Endothelial cell of umbilical vein (primary cell): ENCODE data around the gene ZHX3. TPM values are rescaled to one million over a fixed set of nuclear protein-coding genes. Genes with fewer than 3 reads are reported as not detected.
A peak's percentile ranks its signal among the peaks of the same experiment; 100 is the strongest.

Experiments used
- BruUV-seq: library from RNA; stranded (reverse); fragments of 400-500 nt; replicated peaks from 2 replicates; lab custom pipeline; 2021; lab: Mats Ljungman, UMichigan
- CTCF ChIA-PET: fragments of 300-600, 350-600 bp; sonication (Branson Sonifier 250); formaldehyde crosslinking; loops from one replicate; lab custom pipeline; 2021; ENCODE audit warnings: antibody characterized with exemption, inconsistent platforms; lab: Charles Lee
- POLR2A ChIA-PET: fragments of 300-600, 350-600 bp; sonication (Branson Sonifier 250); formaldehyde crosslinking; loops from one replicate; lab custom pipeline; 2021; ENCODE audit warnings: antibody characterized with exemption, inconsistent platforms; lab: Charles Lee
- DNase-seq: peaks from one replicate; pipeline ENCODE4 v3.0.0-alpha.2; 2011; ENCODE audit warnings: low read depth, low spot score
- FAIRE-seq: peaks from 2 replicates; lab custom pipeline; 2011; peaks lifted over from hg19 to GRCh38; lab: Jason Lieb, UNC
- H2AFZ ChIP-seq: 2 replicates; pipeline ENCODE4 v1.6.0; 2012; ENCODE audit warnings: low read depth, low read length, control low read depth, inconsistent platforms
- H3K27ac ChIP-seq: 2 replicates; pipeline ENCODE4 v1.5.1; 2011; ENCODE audit warnings: low read depth, mild to moderate bottlenecking, control low read depth, low read length, moderate library complexity; ENCODE audit not compliant: insufficient read depth
- H3K27me3 ChIP-seq, 2 experiments: 2 replicates each; pipeline versions ENCODE4 v1.6.0 to v1.6.1; 2011; ENCODE audit warnings: low read length in 2 of 2, mixed read lengths in 1 of 2; ENCODE audit not compliant: control insufficient read depth in 2 of 2, insufficient read depth in 2 of 2
- H3K36me3 ChIP-seq, 2 experiments: 2 replicates in 1 of 2; 3 replicates in 1 of 2; pipeline ENCODE4 v1.5.1; 2011; ENCODE audit warnings: low read length in 2 of 2, mild to moderate bottlenecking in 1 of 2, moderate library complexity in 1 of 2; ENCODE audit not compliant: control insufficient read depth in 2 of 2, insufficient read depth in 2 of 2; ENCODE audit errors: extremely low read depth in 1 of 2
- H3K4me1 ChIP-seq: 3 replicates; pipeline ENCODE4 v1.5.1; 2011; ENCODE audit warnings: mild to moderate bottlenecking, low read length; ENCODE audit not compliant: control insufficient read depth, insufficient read depth; ENCODE audit errors: extremely low read depth
- H3K4me2 ChIP-seq: 2 replicates; pipeline ENCODE4 v1.6.1; 2011; ENCODE audit warnings: low read length, control low read depth, mixed read lengths; ENCODE audit not compliant: insufficient read depth
- H3K4me3 ChIP-seq, 3 experiments: fragments of 200-600 bp in 1 of 3; sonication (generic), shearing (Covaris generic) in 1 of 3; replicated peaks in 1 of 3; 2 replicates each; pipeline ENCODE4 v1.5.1; 2011 to 2016; ENCODE audit warnings: control low read depth in 3 of 3, low read length in 3 of 3, mild to moderate bottlenecking in 2 of 3, inconsistent platforms in 1 of 3, low read depth in 1 of 3, moderate library complexity in 1 of 3; ENCODE audit not compliant: insufficient read depth in 1 of 3
- H3K79me2 ChIP-seq: 2 replicates; pipeline ENCODE4 v1.6.0; 2012; ENCODE audit warnings: low read length, inconsistent platforms; ENCODE audit not compliant: control insufficient read depth, insufficient read depth
- H3K9ac ChIP-seq: replicated peaks from 2 replicates; pipeline ENCODE3; 2011; ENCODE audit warnings: low read length, control low read depth; ENCODE audit not compliant: insufficient read depth; ENCODE audit errors: extremely low read depth
- H3K9me1 ChIP-seq: replicated peaks from 3 replicates; pipeline ENCODE4 v1.6.0; 2011; ENCODE audit warnings: mild to moderate bottlenecking, low read length; ENCODE audit not compliant: control insufficient read depth, insufficient read depth; ENCODE audit errors: extremely low read depth
- H3K9me3 ChIP-seq: replicated peaks from 2 replicates; pipeline ENCODE4 v1.5.1; 2012; ENCODE audit warnings: low read length, inconsistent platforms; ENCODE audit not compliant: control insufficient read depth, insufficient read depth
- H4K20me1 ChIP-seq: replicated peaks from 2 replicates; pipeline ENCODE3; 2011; ENCODE audit warnings: mild to moderate bottlenecking, low read length; ENCODE audit not compliant: control insufficient read depth, insufficient read depth; ENCODE audit errors: extremely low read depth
- EZH2 ChIP-seq: IDR thresholded peaks from 2 replicates; pipeline ENCODE4 v1.6.1; 2012; ENCODE audit warnings: borderline replicate concordance, low read depth, mild to moderate bottlenecking, moderate library complexity, low read length, inconsistent platforms; ENCODE audit not compliant: severe bottlenecking
- FOS ChIP-seq: IDR thresholded peaks from 2 replicates; pipeline ENCODE4 v1.6.1; 2011; ENCODE audit warnings: mild to moderate bottlenecking, low read length, moderate library complexity, borderline replicate concordance; ENCODE audit not compliant: insufficient read depth
- GATA2 ChIP-seq: IDR thresholded peaks from 2 replicates; pipeline ENCODE4 v1.7.0; 2011; ENCODE audit warnings: low read depth, mild to moderate bottlenecking, moderate library complexity, mixed read lengths, low read length; ENCODE audit not compliant: insufficient read length, insufficient read depth
- JUN ChIP-seq: IDR thresholded peaks from 2 replicates; pipeline ENCODE4 v1.6.1; 2011; ENCODE audit warnings: borderline replicate concordance, low read depth; ENCODE audit not compliant: insufficient read length, insufficient read depth
- MYC ChIP-seq: IDR thresholded peaks from one replicate; pipeline ENCODE4 v1.6.1; 2011; ENCODE audit warnings: mild to moderate bottlenecking, low read depth, low read length
- POLR2A ChIP-seq: IDR thresholded peaks from 2 replicates; pipeline ENCODE4 v1.6.1; 2012; ENCODE audit warnings: low read depth, mild to moderate bottlenecking, control low read depth, low read length
- POLR2AphosphoS5 ChIP-seq: IDR thresholded peaks from 2 replicates; pipeline ENCODE4 v1.6.1; 2012; ENCODE audit warnings: low read depth, mild to moderate bottlenecking, control low read depth, low read length, moderate library complexity; ENCODE audit not compliant: insufficient read depth
- dilution Hi-C: fragments of 300-500 bp; cut with MboI; formaldehyde crosslinking; loops from one replicate; pipeline ENCODE4 v1.15.0; 2019; ENCODE audit warnings: low sequenced_read_pairs; ENCODE audit not compliant: extremely low pct_ligation_motif_present
- intact Hi-C: fragments of 100-400 bp; cut with micrococcal nuclease; formaldehyde crosslinking; loops from one replicate; pipeline ENCODE4 v1.10.0; 2022
- polyA plus RNA-seq, 4 experiments: library from polyadenylated mRNA; depleted of rRNA in 3 of 4; stranded (reverse) in 3 of 4; unstranded in 1 of 4; fragments of >200 nt; gene quantifications; 2 replicates each; pipeline versions ENCODE4 v1.2.1 to v1.2.3, GENCODE V29; 2011 to 2012; ENCODE audit warnings: missing spikeins in 1 of 4
- total RNA-seq: library from RNA; stranded (reverse); gene quantifications from 2 replicates; pipeline ENCODE4 v1.2.3, GENCODE V29; 2021
- TF ChIP-seq, protein P1 (sequence below): IDR thresholded peaks from 2 replicates; pipeline ENCODE4 v1.6.1; 2011; ENCODE audit not compliant: insufficient read depth, insufficient read length
- TF ChIP-seq, protein P2 (sequence below), 2 donors: IDR thresholded peaks; 1 replicate in 1 of 2; 2 replicates in 1 of 2; pipeline ENCODE4 v1.5.1; 2011; ENCODE audit warnings: low read length in 2 of 2, mild to moderate bottlenecking in 2 of 2, moderate library complexity in 2 of 2, control low read depth in 1 of 2, inconsistent platforms in 1 of 2, low read depth in 1 of 2; ENCODE audit not compliant: insufficient read depth in 1 of 2; ENCODE audit errors: extremely low read depth in 1 of 2

ZHX3 gene
- total and polyA plus RNA-seq, 2 donors (not counting 3 experiments of a cell fraction or from before 2014, with no cell fraction given) = 7.4 to 17.8 TPM

DNA sequence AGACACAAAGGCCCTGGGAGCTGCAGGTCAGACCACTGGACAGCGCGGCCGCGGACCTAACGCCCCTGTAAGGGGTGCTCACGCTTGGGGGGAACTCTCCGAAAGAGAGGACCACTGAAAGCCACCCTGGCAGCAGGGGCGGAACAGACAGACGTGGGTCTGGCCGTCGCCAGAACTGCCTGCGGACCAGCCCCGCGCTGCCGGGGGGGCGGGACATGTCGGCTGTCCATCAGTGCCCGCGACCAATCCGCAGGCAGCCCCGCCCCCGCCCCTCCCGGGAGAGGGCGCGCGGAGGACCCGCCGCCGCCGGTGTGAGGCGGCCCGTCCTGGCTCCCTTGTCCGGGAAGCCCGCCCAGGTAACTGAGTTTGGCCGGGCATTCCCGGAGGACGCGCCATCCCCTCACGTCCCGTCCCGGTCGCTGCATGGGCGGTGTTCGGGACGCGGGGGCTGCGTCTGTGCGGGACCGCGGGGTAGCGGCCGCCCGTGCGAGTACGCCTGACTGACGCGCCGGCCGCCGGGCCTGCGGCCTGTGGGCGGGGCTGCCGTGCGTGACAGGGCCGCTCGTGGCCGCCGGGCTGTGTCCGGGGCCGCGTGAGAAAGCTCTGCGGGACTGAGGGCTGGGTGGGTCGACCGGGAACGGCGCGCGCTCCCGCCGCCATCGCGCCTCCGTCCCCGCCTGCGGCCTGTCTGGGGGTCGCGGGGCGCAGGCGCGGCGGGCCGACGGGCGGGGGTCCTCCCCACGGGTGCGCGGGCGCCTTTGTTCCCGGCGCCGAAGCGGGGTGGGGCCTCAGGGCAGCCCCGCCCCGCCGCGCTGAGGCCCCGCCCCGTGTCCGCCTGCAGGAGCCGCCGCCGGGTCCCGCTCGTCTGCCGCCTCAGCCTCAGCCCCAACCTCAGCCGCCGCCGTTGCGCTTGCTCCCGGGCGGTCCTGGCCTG is 180.6 kb downstream of the ZHX3 start, which contains the start of gene PLCG1:
TSS of gene PLCG1 (plus strand) at position 864 of the 934 bp plus-strand sequence. CDS start 99 bp downstream, outside the sequence.
- Histone ChIP-seq H4K20me1 (no peaks in the 10 kb centered on the region), H3K9me1 (no peaks in the 10 kb centered on the region), H3K27ac (peak within 1 kb of the TSS; percentile 81), H3K27me3 (no peaks in the 10 kb centered on the region), H3K9me3 (no peaks in the 10 kb centered on the region), H3K36me3 (no peaks in the 10 kb centered on the region), H3K4me2 (peak within 1 kb of the TSS; percentile 70), H3K9ac (peak within 1 kb of the TSS; percentile 86), H3K4me1 (peaks cover 38% of the 10 kb centered on the region), H3K4me3 (peak within 1 kb of the TSS; percentile 30 to 70 (median 68)), H3K79me2 (peaks cover 44% of the 10 kb centered on the region), H2AFZ (peak within 1 kb of the TSS; percentile 67)
- dilution Hi-C loops = no loop called here
- CTCF ChIA-PET = interaction anchor here (0.6 to 5.9 kb wide), 11 partner anchors 9 to 349 kb away, joined by 3 to 126 read pairs (median 4); partner anchors contain the start of gene LPIN3
- TF ChIP-seq JUN (no peak), FOS (no peak), EZH2 (no peak), GATA2 (no peak), MYC (no peak), POLR2AphosphoS5 (peak; percentile 89), POLR2A (peak; percentile 70)
- TF ChIP-seq, protein P1, sequence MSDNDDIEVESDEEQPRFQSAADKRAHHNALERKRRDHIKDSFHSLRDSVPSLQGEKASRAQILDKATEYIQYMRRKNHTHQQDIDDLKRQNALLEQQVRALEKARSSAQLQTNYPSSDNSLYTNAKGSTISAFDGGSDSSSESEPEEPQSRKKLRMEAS = no peak
- TF ChIP-seq, protein P2, sequence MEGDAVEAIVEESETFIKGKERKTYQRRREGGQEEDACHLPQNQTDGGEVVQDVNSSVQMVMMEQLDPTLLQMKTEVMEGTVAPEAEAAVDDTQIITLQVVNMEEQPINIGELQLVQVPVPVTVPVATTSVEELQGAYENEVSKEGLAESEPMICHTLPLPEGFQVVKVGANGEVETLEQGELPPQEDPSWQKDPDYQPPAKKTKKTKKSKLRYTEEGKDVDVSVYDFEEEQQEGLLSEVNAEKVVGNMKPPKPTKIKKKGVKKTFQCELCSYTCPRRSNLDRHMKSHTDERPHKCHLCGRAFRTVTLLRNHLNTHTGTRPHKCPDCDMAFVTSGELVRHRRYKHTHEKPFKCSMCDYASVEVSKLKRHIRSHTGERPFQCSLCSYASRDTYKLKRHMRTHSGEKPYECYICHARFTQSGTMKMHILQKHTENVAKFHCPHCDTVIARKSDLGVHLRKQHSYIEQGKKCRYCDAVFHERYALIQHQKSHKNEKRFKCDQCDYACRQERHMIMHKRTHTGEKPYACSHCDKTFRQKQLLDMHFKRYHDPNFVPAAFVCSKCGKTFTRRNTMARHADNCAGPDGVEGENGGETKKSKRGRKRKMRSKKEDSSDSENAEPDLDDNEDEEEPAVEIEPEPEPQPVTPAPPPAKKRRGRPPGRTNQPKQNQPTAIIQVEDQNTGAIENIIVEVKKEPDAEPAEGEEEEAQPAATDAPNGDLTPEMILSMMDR (IDR thresholded peaks at IDR 0.05; ENCODE audit: extremely low read depth in 1 of 2, insufficient read depth in 1 of 2, low read depth in 1 of 2, low read length in 2 of 2) = no peak
- FAIRE-seq = peak; percentile 74
- POLR2A ChIA-PET = no interaction called here
- DNase-seq = peak; percentile 84
- no TSS peak for BruUV-seq
- intact Hi-C loops = loop anchor here (1.0 to 5.0 kb wide), 5 partner anchors 14 to 480 kb away; partner anchors contain the start of gene CHD6
